Stimulated activated CD8-positive, alpha-beta memory T cell treated with anti-CD3 and anti-CD28 coated beads, Interleukin-15, amount 100 ng/mL, for 4 hours (primary cell): Measurements from ENCODE around the gene GPR45.

ENCODE experiments used
- DNase-seq, 2 donors: peaks; one replicate each; pipeline ENCODE4 v3.0.0-alpha.2; 2020; ENCODE audit warnings: low read depth in 2 of 2

Gene GPR45

GRCh38 chr2:105254531-105255210 is 13.1 kb downstream of the GPR45 start:
- no peak for DNase-seq

- DNase-seq, result no peak
Measured at GRCh38 chr2:105255979-105256378, 14.4 kb downstream of the GPR45 start.

- no peak for DNase-seq
Measured at GRCh38 chr2:105256431-105257047, 15.0 kb downstream of the GPR45 start.

- no peak for DNase-seq
Measured at GRCh38 chr2:105257981-105258380, 16.4 kb downstream of the GPR45 start.

- DNase-seq, result no peak
Measured at GRCh38 chr2:105258835-105259350, 17.4 kb downstream of the GPR45 start.

GRCh38 chr2:105261061-105261460 is 19.5 kb downstream of the GPR45 start:
- DNase-seq, result no peak

- no peak for DNase-seq
Measured at GRCh38 chr2:105262651-105263091, 21.1 kb downstream of the GPR45 start.

GRCh38 chr2:105269426-105269825 is 27.9 kb downstream of the GPR45 start:
- no peak for DNase-seq

- no peak for DNase-seq
Measured at GRCh38 chr2:105271393-105272045, 30.0 kb downstream of the GPR45 start.

GRCh38 chr2:105272176-105272575 is 30.6 kb downstream of the GPR45 start:
- DNase-seq, result no peak

- DNase-seq, result no peak
Measured at GRCh38 chr2:105274046-105274445, 32.5 kb downstream of the GPR45 start.

GRCh38 chr2:105278654-105279053 is 37.1 kb downstream of the GPR45 start:
- no peak for DNase-seq

- no peak for DNase-seq
Measured at GRCh38 chr2:105279126-105279525, 37.6 kb downstream of the GPR45 start.

- no peak for DNase-seq
Measured at GRCh38 chr2:105280281-105280680, 38.7 kb downstream of the GPR45 start.

- DNase-seq, result no peak
Measured at GRCh38 chr2:105283532-105283931, 42.0 kb downstream of the GPR45 start.

- DNase-seq, result no peak
Measured at GRCh38 chr2:105287692-105288091, 46.1 kb downstream of the GPR45 start.

- no peak for DNase-seq
Measured at GRCh38 chr2:105288133-105288532, 46.6 kb downstream of the GPR45 start.

- no peak for DNase-seq
Measured at GRCh38 chr2:105290981-105291660, 49.6 kb downstream of the GPR45 start.

GRCh38 chr2:105291981-105292380 is 50.4 kb downstream of the GPR45 start:
- DNase-seq, result no peak
